Measurements from ENCODE around the gene FILIP1. TPM values are rescaled to one million over a fixed set of nuclear protein-coding genes. Genes with fewer than 3 reads are reported as not detected.

FILIP1 gene
- total and polyA plus RNA-seq, 2 of the 4 experiments (the other 2 are of a cell fraction) = under 0.01 to 0.03 TPM

GRCh38 chr6:75291744-75292143 is 201.9 kb downstream of the FILIP1 start:
- H3K56ac ChIP-seq (ENCODE audit: extremely low read depth, insufficient read depth, low read length) = no peak overlapping the region
- H2AK5ac ChIP-seq (ENCODE audit: low read depth, low read length) = no peak overlapping the region
- H4K20me1 ChIP-seq (ENCODE audit: insufficient read depth, low read length) = no peaks in the 10 kb centered on the region
- no peaks in the 10 kb centered on the region for H3K9me1 ChIP-seq (ENCODE audit: insufficient read depth, low read length)
- H2AFZ ChIP-seq (replicated peaks; ENCODE audit: low read length, poor library complexity) = no peak overlapping the region
- in situ Hi-C loops (cut with MboI; ENCODE audit: low sequenced_read_pairs) (no loop called here), dilution Hi-C loops (cut with HindIII; ENCODE audit: low sequenced_read_pairs, unreplicated experiment) (no loop called here), intact Hi-C loops (cut with micrococcal nuclease) (no loop called here)
- no TSS peak for BruUV-seq (replicated peaks)
- no peaks in the 10 kb centered on the region for H3K36me3 ChIP-seq (ENCODE audit: control insufficient read depth, insufficient read depth, low read length)
- ChIA-PET POLR2A (ENCODE audit: unreplicated experiment) (no interaction called here), CTCF (no interaction called here)
- no peak overlapping the region for H2BK20ac ChIP-seq (ENCODE audit: low read depth, low read length)
- no peak overlapping the region for H2BK120ac ChIP-seq (ENCODE audit: low read depth, low read length)
- H3K4ac ChIP-seq (ENCODE audit: low read depth, low read length) = no peak overlapping the region
- H3K4me2 ChIP-seq (ENCODE audit: low read depth, low read length) = no peak overlapping the region
- no peak overlapping the region for H3K23ac ChIP-seq (ENCODE audit: low read depth, low read length)
- no peak overlapping the region for H4K8ac ChIP-seq (ENCODE audit: low read depth in 2 of 2, low read length in 2 of 2)
- no peak overlapping the region for H2AK9ac ChIP-seq (replicated peaks; ENCODE audit: low read depth, low read length, poor library complexity)
- H4K5ac ChIP-seq (ENCODE audit: low read depth, low read length) = no peak overlapping the region
- no peak for DNase-seq
- no peak overlapping the region for H4K91ac ChIP-seq (ENCODE audit: insufficient read depth, low read depth, low read length)
- H3K14ac ChIP-seq (replicated peaks; ENCODE audit: low read depth, low read length) = no peak overlapping the region
- H3K4me3 ChIP-seq (ENCODE audit: insufficient read depth, low read depth, low read length) = no peak overlapping the region
- no peak overlapping the region for H3K18ac ChIP-seq (ENCODE audit: low read depth, low read length)
- no peak overlapping the region for H2BK5ac ChIP-seq (ENCODE audit: low read depth, low read length, poor library complexity, severe bottlenecking)
- H3K4me1 ChIP-seq (ENCODE audit: control insufficient read depth, insufficient read depth, low read length) = no peaks in the 10 kb centered on the region
- no peak overlapping the region for H3K27ac ChIP-seq (ENCODE audit: insufficient read depth, low read length)
- no peaks in the 10 kb centered on the region for H3K79me1 ChIP-seq (ENCODE audit: low read depth in 1 of 2, low read length in 2 of 2)
- TF ChIP-seq CEBPB (IDR thresholded peaks at IDR 0.05; ENCODE audit: low read depth, low read length) = peak; percentile 51; the same call in 1 of the 2 replicates
- TF ChIP-seq CHD1 (IDR thresholded peaks at IDR 0.05; ENCODE audit: low read depth, low read length) = no peak
- no peak for TF ChIP-seq NFE2L2 (IDR thresholded peaks at IDR 0.05; ENCODE audit: low read depth, low read length)
- TF ChIP-seq RFX5 (IDR thresholded peaks at IDR 0.05; ENCODE audit: low read depth, low read length) = no peak
- TF ChIP-seq RCOR1 (IDR thresholded peaks at IDR 0.05; ENCODE audit: insufficient replicate concordance, low read length) = no peak
- no peak for TF ChIP-seq POLR2A (IDR thresholded peaks at IDR 0.05; ENCODE audit: low read depth, low read length)
- WGBS, 2 experiments (ENCODE audit: extremely low coverage in 2 of 2, insufficient read length in 1 of 2) = no CpG with 5 or more reads among the region's 1 CpG
- no peaks in the 10 kb centered on the region for H3K27me3 ChIP-seq (ENCODE audit: control insufficient read depth, insufficient read depth, low read length)
- no peak overlapping the region for H2BK15ac ChIP-seq (ENCODE audit: low read depth, low read length)
- no peak for ATAC-seq (ENCODE audit: low read depth)
- no peaks in the 10 kb centered on the region for H3K9me3 ChIP-seq (ENCODE audit: control insufficient read depth, insufficient read depth, low read length)
- H3K9ac ChIP-seq (ENCODE audit: low read depth, low read length) = no peak overlapping the region

Data from IMR-90 (cell line).